Measurements from ENCODE around the gene RTP5.

Gene RTP5

GRCh38 chr2:241891988-241892298 is 22.4 kb downstream of the RTP5 start:
- no peak overlapping the region for H3K27ac ChIP-seq
- H3K36me3 ChIP-seq (ENCODE audit: insufficient read depth, low read length) = peaks cover 19% of the 10 kb centered on the region
- DNase-seq (ENCODE audit: low read depth, low spot score) = no peak
- H3K4me3 ChIP-seq = no peak overlapping the region
- no peak overlapping the region for H3K9ac ChIP-seq (ENCODE audit: insufficient read length)
- TF ChIP-seq EZH2 (IDR thresholded peaks at IDR 0.05) (no peak), FOXP2 (optimal IDR thresholded peaks at IDR 0.05; ENCODE audit: control extremely low read depth, extremely low read length, insufficient read depth) (no peak), POLR2AphosphoS5 (IDR thresholded peaks at IDR 0.05; ENCODE audit: borderline replicate concordance, low read depth, low read length) (no peak)
- H3K9me3 ChIP-seq (ENCODE audit: low read depth, low read length) = no peaks in the 10 kb centered on the region

- Histone ChIP-seq H3K4me3 (no peak overlapping the region), H3K36me3 (ENCODE audit: insufficient read depth, low read length) (peaks cover 14% of the 10 kb centered on the region; the same call in 1 of the 2 replicates), H3K9me3 (ENCODE audit: low read depth, low read length) (no peaks in the 10 kb centered on the region), H3K27ac (no peak overlapping the region), H3K9ac (ENCODE audit: insufficient read length) (no peak overlapping the region)
- no peak for DNase-seq (ENCODE audit: low read depth, low spot score)
- TF ChIP-seq FOXP2 (optimal IDR thresholded peaks at IDR 0.05; ENCODE audit: control extremely low read depth, extremely low read length, insufficient read depth) (no peak), EZH2 (IDR thresholded peaks at IDR 0.05) (no peak), POLR2AphosphoS5 (IDR thresholded peaks at IDR 0.05; ENCODE audit: borderline replicate concordance, low read depth, low read length) (no peak)
Measured at GRCh38 chr2:241892299-241893137, 23.0 kb downstream of the RTP5 start.

- Histone ChIP-seq H3K4me3 (no peak overlapping the region), H3K9me3 (ENCODE audit: low read depth, low read length) (no peaks in the 10 kb centered on the region), H3K36me3 (ENCODE audit: insufficient read depth, low read length) (peaks cover 13% of the 10 kb centered on the region; the same call in 1 of the 2 replicates), H3K9ac (ENCODE audit: insufficient read length) (no peak overlapping the region), H3K27ac (no peak overlapping the region)
- no peak for DNase-seq (ENCODE audit: low read depth, low spot score)
- TF ChIP-seq POLR2AphosphoS5 (IDR thresholded peaks at IDR 0.05; ENCODE audit: borderline replicate concordance, low read depth, low read length) (no peak), FOXP2 (optimal IDR thresholded peaks at IDR 0.05; ENCODE audit: control extremely low read depth, extremely low read length, insufficient read depth) (no peak), EZH2 (IDR thresholded peaks at IDR 0.05) (no peak)
Measured at GRCh38 chr2:241893265-241893664, 23.7 kb downstream of the RTP5 start.

- H3K27ac ChIP-seq = no peak overlapping the region
- TF ChIP-seq EZH2 (IDR thresholded peaks at IDR 0.05) = no peak
- no peak for TF ChIP-seq FOXP2 (optimal IDR thresholded peaks at IDR 0.05; ENCODE audit: control extremely low read depth, extremely low read length, insufficient read depth)
- TF ChIP-seq POLR2AphosphoS5 (IDR thresholded peaks at IDR 0.05; ENCODE audit: borderline replicate concordance, low read depth, low read length) = no peak
- H3K4me3 ChIP-seq = no peak overlapping the region
- H3K9ac ChIP-seq (ENCODE audit: insufficient read length) = no peak overlapping the region
- no peaks in the 10 kb centered on the region for H3K9me3 ChIP-seq (ENCODE audit: low read depth, low read length)
- peaks cover 7% of the 10 kb centered on the region; the same call in 1 of the 2 replicates for H3K36me3 ChIP-seq (ENCODE audit: insufficient read depth, low read length)
- DNase-seq (ENCODE audit: low read depth, low spot score) = no peak
Measured at GRCh38 chr2:241894056-241894641, 24.6 kb downstream of the RTP5 start.

GRCh38 chr2:241894681-241895426 is 25.3 kb downstream of the RTP5 start:
- Histone ChIP-seq H3K36me3 (ENCODE audit: insufficient read depth, low read length) (0 out of 2 replicates have a peak, but pooled peaks cover under 1% of the 10 kb centered on the region), H3K9me3 (ENCODE audit: low read depth, low read length) (no peaks in the 10 kb centered on the region), H3K4me3 (no peak overlapping the region), H3K27ac (no peak overlapping the region), H3K9ac (ENCODE audit: insufficient read length) (no peak overlapping the region)
- no peak for DNase-seq (ENCODE audit: low read depth, low spot score)
- TF ChIP-seq FOXP2 (optimal IDR thresholded peaks at IDR 0.05; ENCODE audit: control extremely low read depth, extremely low read length, insufficient read depth) (no peak), POLR2AphosphoS5 (IDR thresholded peaks at IDR 0.05; ENCODE audit: borderline replicate concordance, low read depth, low read length) (no peak), EZH2 (IDR thresholded peaks at IDR 0.05) (no peak)

- Histone ChIP-seq H3K4me3 (no peak overlapping the region), H3K27ac (no peak overlapping the region), H3K9me3 (ENCODE audit: low read depth, low read length) (no peaks in the 10 kb centered on the region), H3K9ac (ENCODE audit: insufficient read length) (no peak overlapping the region), H3K36me3 (ENCODE audit: insufficient read depth, low read length) (no peaks in the 10 kb centered on the region)
- TF ChIP-seq EZH2 (IDR thresholded peaks at IDR 0.05) = no peak
- TF ChIP-seq FOXP2 (optimal IDR thresholded peaks at IDR 0.05; ENCODE audit: control extremely low read depth, extremely low read length, insufficient read depth) = no peak
- TF ChIP-seq POLR2AphosphoS5 (IDR thresholded peaks at IDR 0.05; ENCODE audit: borderline replicate concordance, low read depth, low read length) = no peak
- DNase-seq (ENCODE audit: low read depth, low spot score) = no peak
Measured at GRCh38 chr2:241895427-241895711, 25.8 kb downstream of the RTP5 start.

GRCh38 chr2:241895712-241896641 is 26.4 kb downstream of the RTP5 start:
- Histone ChIP-seq H3K27ac (no peak overlapping the region), H3K4me3 (no peak overlapping the region), H3K36me3 (ENCODE audit: insufficient read depth, low read length) (no peaks in the 10 kb centered on the region), H3K9me3 (ENCODE audit: low read depth, low read length) (no peaks in the 10 kb centered on the region), H3K9ac (ENCODE audit: insufficient read length) (no peak overlapping the region)
- TF ChIP-seq POLR2AphosphoS5 (IDR thresholded peaks at IDR 0.05; ENCODE audit: borderline replicate concordance, low read depth, low read length) (no peak), FOXP2 (optimal IDR thresholded peaks at IDR 0.05; ENCODE audit: control extremely low read depth, extremely low read length, insufficient read depth) (no peak), EZH2 (IDR thresholded peaks at IDR 0.05) (no peak)
- no peak for DNase-seq (ENCODE audit: low read depth, low spot score)

All from SK-N-MC (cell line).